Activated T-helper 1 cell treated with Interleukin-2 at 50 U/mL for 16 hours (primary cell): ENCODE results near the gene OR51G2.

ENCODE experiments used
- DNase-seq: peaks from one replicate; pipeline ENCODE4 v3.0.0-alpha.2; 2020; ENCODE audit warnings: low read depth

The OR51G2 gene

DNA sequence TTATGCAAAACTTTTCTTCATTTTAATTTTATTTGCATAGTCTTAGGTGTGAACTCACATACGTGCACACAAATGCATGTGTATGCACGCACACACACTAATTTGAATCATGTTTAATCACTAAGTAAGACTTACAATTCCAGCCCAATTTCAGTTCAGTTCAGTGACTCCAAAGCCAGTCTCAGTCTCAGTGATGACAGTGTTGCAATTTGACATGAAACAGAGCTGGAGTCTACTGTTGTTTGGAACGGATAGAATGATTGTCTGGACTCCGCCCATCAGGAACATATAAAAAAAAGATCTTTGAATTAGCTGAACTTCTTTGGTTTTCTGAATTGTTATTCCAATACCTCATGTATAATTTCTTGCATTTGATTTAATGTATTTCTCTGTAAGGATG, 55.3 kb downstream of the OR51G2 start:
- no peak for DNase-seq
